ENCODE measurements around the gene ECM1. TPM values are rescaled to one million over a fixed set of nuclear protein-coding genes. Genes with fewer than 3 reads are reported as not detected.

The ECM1 gene
- total RNA-seq, 2 experiments from 2014 or later: 2.0 to 3.8 TPM

DNA sequence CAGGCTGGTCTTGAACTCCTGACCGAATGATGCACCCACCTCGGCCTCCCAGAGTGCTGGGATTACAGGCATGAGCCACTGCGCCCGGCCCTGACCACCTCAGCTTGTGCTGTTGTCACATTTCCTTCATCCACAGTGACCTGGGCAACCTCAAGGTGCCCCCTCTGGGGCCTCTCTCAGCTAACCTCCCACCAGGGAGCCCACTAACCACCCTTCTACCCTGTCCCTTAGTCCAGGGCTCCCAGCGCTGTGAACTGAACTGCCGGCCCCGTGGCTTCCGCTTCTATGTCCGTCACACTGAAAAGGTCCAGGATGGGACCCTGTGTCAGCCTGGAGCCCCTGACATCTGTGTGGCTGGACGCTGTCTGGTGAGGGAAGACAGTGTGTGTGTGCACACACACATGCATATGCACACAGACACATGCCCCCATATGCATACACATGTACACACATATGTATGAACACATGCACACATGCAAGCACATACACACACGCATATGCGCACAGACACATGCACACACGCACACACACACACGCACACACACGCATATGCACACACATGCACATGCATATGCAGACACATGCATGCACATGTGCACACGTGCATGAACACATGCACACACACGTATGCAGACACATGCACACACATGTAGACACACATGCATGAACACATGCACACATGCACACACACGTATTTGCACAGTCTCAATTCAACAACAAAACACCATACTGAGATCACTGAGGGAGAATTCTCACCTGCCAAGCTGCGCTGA, 47.5 kb downstream of the ECM1 start:
- Histone ChIP-seq H3K4me1 (ENCODE audit: insufficient read depth, low read length, poor library complexity, severe bottlenecking) (peaks cover 8% of the 10 kb centered on the region), H3K36me3 (ENCODE audit: insufficient read depth, low read length) (no peaks in the 10 kb centered on the region), H3K4me2 (ENCODE audit: low read length) (no peak overlapping the region), H4K20me1 (ENCODE audit: insufficient read depth, low read length) (no peaks in the 10 kb centered on the region), H3K9me3 (ENCODE audit: low read length) (no peaks in the 10 kb centered on the region), H3K79me2 (ENCODE audit: insufficient read depth, low read depth, low read length) (no peaks in the 10 kb centered on the region), H2AFZ (ENCODE audit: low read length) (no peak overlapping the region), H3K4me3 (ENCODE audit: low read depth, low read length, poor library complexity, severe bottlenecking) (no peak overlapping the region), H3K9me2 (ENCODE audit: insufficient read depth, low read length) (no peaks in the 10 kb centered on the region), H3K27ac (ENCODE audit: low read depth, low read length, poor library complexity, severe bottlenecking) (no peak overlapping the region)
- no peak for DNase-seq (ENCODE audit: low spot score)
- TF ChIP-seq EZH2phosphoT487 (IDR thresholded peaks at IDR 0.05; ENCODE audit: borderline replicate concordance, low read depth, low read length): no peak
- intact Hi-C loops (cut with micrococcal nuclease; ENCODE audit: unreplicated experiment): no loop called here
- CTCF ChIA-PET (ENCODE audit: unreplicated experiment): no interaction called here
- POLR2A ChIA-PET: interaction anchor here (0.5 kb wide), 1 partner anchor 95 kb away, joined by 3 read pairs; no protein-coding TSS in a partner anchor
- no TSS peak for BruUV-seq (replicated peaks)

- BruUV-seq (replicated peaks): no TSS peak
- intact Hi-C loops (cut with micrococcal nuclease; ENCODE audit: unreplicated experiment): no loop called here
Observed at GRCh38 chr1:150555971-150556865, 48.3 kb downstream of the ECM1 start.

DNA sequence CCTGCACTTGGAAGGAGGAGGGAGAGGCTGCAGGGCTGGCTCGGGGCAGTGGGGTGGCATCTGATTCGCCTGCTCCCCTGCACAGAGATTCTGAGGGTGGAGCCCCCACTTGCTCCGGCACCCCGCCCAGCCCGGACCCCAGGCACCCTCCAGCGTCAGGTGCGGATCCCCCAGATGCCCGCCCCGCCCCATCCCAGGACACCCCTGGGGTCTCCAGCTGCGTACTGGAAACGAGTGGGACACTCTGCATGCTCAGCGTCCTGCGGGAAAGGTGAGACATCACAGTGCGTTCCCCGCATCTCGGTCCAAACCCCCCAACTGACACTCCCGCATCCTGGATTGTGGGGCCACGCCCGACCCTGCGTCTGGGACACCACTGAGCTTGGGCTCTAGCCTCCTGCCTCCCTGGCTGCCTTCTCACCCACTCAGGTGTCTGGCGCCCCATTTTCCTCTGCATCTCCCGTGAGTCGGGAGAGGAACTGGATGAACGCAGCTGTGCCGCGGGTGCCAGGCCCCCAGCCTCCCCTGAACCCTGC, 49.2 kb downstream of the ECM1 start:
- Histone ChIP-seq H3K36me3 (ENCODE audit: insufficient read depth, low read length) (no peaks in the 10 kb centered on the region), H2AFZ (ENCODE audit: low read length) (no peak overlapping the region), H3K9me3 (ENCODE audit: low read length) (no peaks in the 10 kb centered on the region), H4K20me1 (ENCODE audit: insufficient read depth, low read length) (no peaks in the 10 kb centered on the region), H3K4me1 (ENCODE audit: insufficient read depth, low read length, poor library complexity, severe bottlenecking) (peaks cover 26% of the 10 kb centered on the region), H3K4me2 (ENCODE audit: low read length) (no peak overlapping the region), H3K9me2 (ENCODE audit: insufficient read depth, low read length) (no peaks in the 10 kb centered on the region), H3K27ac (ENCODE audit: low read depth, low read length, poor library complexity, severe bottlenecking) (no peak overlapping the region), H3K79me2 (ENCODE audit: insufficient read depth, low read depth, low read length) (no peaks in the 10 kb centered on the region), H3K4me3 (ENCODE audit: low read depth, low read length, poor library complexity, severe bottlenecking) (no peak overlapping the region)
- no peak for DNase-seq (ENCODE audit: low spot score)
- no TSS peak for BruUV-seq (replicated peaks)
- ChIA-PET CTCF (ENCODE audit: unreplicated experiment) (no interaction called here), POLR2A (no interaction called here)
- intact Hi-C loops (cut with micrococcal nuclease; ENCODE audit: unreplicated experiment): no loop called here
- no peak for TF ChIP-seq EZH2phosphoT487 (IDR thresholded peaks at IDR 0.05; ENCODE audit: borderline replicate concordance, low read depth, low read length)
- TF ChIP-seq, protein P1, sequence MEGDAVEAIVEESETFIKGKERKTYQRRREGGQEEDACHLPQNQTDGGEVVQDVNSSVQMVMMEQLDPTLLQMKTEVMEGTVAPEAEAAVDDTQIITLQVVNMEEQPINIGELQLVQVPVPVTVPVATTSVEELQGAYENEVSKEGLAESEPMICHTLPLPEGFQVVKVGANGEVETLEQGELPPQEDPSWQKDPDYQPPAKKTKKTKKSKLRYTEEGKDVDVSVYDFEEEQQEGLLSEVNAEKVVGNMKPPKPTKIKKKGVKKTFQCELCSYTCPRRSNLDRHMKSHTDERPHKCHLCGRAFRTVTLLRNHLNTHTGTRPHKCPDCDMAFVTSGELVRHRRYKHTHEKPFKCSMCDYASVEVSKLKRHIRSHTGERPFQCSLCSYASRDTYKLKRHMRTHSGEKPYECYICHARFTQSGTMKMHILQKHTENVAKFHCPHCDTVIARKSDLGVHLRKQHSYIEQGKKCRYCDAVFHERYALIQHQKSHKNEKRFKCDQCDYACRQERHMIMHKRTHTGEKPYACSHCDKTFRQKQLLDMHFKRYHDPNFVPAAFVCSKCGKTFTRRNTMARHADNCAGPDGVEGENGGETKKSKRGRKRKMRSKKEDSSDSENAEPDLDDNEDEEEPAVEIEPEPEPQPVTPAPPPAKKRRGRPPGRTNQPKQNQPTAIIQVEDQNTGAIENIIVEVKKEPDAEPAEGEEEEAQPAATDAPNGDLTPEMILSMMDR (conservative IDR thresholded peaks at IDR 0.05; ENCODE audit: low read length): no peak

More at GRCh38 chr1:150555971-150556865, 48.3 kb downstream of the ECM1 start:
- no peak overlapping the region for H3K4me2 ChIP-seq (ENCODE audit: low read length)
- POLR2A ChIA-PET: interaction anchor here (0.5 kb wide), 1 partner anchor 95 kb away, joined by 3 read pairs; no protein-coding TSS in a partner anchor
- no peak for TF ChIP-seq EZH2phosphoT487 (IDR thresholded peaks at IDR 0.05; ENCODE audit: borderline replicate concordance, low read depth, low read length)
- TF ChIP-seq, protein P1 (conservative IDR thresholded peaks at IDR 0.05; ENCODE audit: low read length): no peak
- H2AFZ ChIP-seq (ENCODE audit: low read length): no peak overlapping the region
- CTCF ChIA-PET (ENCODE audit: unreplicated experiment): no interaction called here
- no peaks in the 10 kb centered on the region for H3K9me2 ChIP-seq (ENCODE audit: insufficient read depth, low read length)
- no peaks in the 10 kb centered on the region for H3K9me3 ChIP-seq (ENCODE audit: low read length)
- DNase-seq (ENCODE audit: low spot score): no peak
- no peaks in the 10 kb centered on the region for H3K79me2 ChIP-seq (ENCODE audit: insufficient read depth, low read depth, low read length)
- H3K4me1 ChIP-seq (ENCODE audit: insufficient read depth, low read length, poor library complexity, severe bottlenecking): peaks cover 17% of the 10 kb centered on the region
- H3K36me3 ChIP-seq (ENCODE audit: insufficient read depth, low read length): no peaks in the 10 kb centered on the region
- H4K20me1 ChIP-seq (ENCODE audit: insufficient read depth, low read length): no peaks in the 10 kb centered on the region
- H3K27ac ChIP-seq (ENCODE audit: low read depth, low read length, poor library complexity, severe bottlenecking): no peak overlapping the region
- no peak overlapping the region for H3K4me3 ChIP-seq (ENCODE audit: low read depth, low read length, poor library complexity, severe bottlenecking)

All from OCI-LY7 (cell line).